ENCODE measurements around the gene FAM180A.

DNA sequence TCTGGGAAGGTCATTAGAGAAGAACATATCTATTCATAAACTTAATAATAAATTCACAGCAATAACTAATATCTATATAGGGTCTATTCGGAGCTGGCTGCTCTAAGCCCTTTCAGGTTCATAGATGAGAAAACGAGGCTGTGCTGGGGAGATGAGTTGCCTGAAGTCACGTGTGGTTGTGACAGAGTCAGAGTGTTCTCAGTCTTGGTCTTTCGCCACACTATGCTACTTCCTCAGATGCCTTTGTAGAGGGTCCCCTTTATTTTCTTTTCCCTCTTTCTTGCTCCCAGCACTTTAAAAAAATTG is 43.7 kb upstream of the FAM180A start:
- TF ChIP-seq EZH2phosphoT487 (conservative IDR thresholded peaks at IDR 0.05; ENCODE audit: low read length) (no peak), CTCF (IDR thresholded peaks at IDR 0.05; ENCODE audit: insufficient read depth, low read length, poor library complexity, severe bottlenecking) (no peak)
